Ecto neural progenitor cell (in vitro differentiated cells): ENCODE data around the gene THSD4.

Experiments
- DNase-seq: peaks from one replicate; pipeline ENCODE4 v3.0.0-alpha.2; 2018; ENCODE audit warnings: low spot score

Gene THSD4

GRCh38 chr15:71810256-71811035, 695.2 kb downstream of the THSD4 start, which contains the start of gene NR2E3:
NR2E3 (plus strand) TSS chr15:71810554; CDS start chr15:71810744, 190 bp downstream.
- DNase-seq = no peak

GRCh38 chr15:71811036-71811736, 695.9 kb downstream of the THSD4 start:
- DNase-seq = no peak

- no peak for DNase-seq
Measured at GRCh38 chr15:71811752-71812735, 696.8 kb downstream of the THSD4 start.

- no peak for DNase-seq
Measured at GRCh38 chr15:71812966-71813722, 697.9 kb downstream of the THSD4 start.

GRCh38 chr15:71813723-71814470, 698.6 kb downstream of the THSD4 start:
- DNase-seq = no peak

GRCh38 chr15:71815301-71815700, 700.0 kb downstream of the THSD4 start:
- no peak for DNase-seq

GRCh38 chr15:71817351-71817750, 702.1 kb downstream of the THSD4 start:
- no peak for DNase-seq

GRCh38 chr15:71820127-71820526, 704.9 kb downstream of the THSD4 start:
- DNase-seq = no peak

- DNase-seq = no peak
Measured at GRCh38 chr15:71821547-71822129, 706.4 kb downstream of the THSD4 start.

GRCh38 chr15:71822890-71823630, 707.8 kb downstream of the THSD4 start:
- no peak for DNase-seq

- no peak for DNase-seq
Measured at GRCh38 chr15:71823801-71824200, 708.5 kb downstream of the THSD4 start.

- no peak for DNase-seq
Measured at GRCh38 chr15:71825021-71825730, 709.9 kb downstream of the THSD4 start.

GRCh38 chr15:71826196-71826595, 710.9 kb downstream of the THSD4 start:
- DNase-seq = no peak

GRCh38 chr15:71830981-71831380, 715.7 kb downstream of the THSD4 start:
- no peak for DNase-seq
